Sigmoid colon (tissue), 4 donors: ENCODE results near the gene IMP4.

Source experiments
- POLR2A ChIP-seq, 2 donors: fragments of 450-650 bp; IDR thresholded peaks; one replicate each; pipeline ENCODE4 v1.6.1; 2016; ENCODE audit warnings: antibody characterized with exemption in 2 of 2, mild to moderate bottlenecking in 2 of 2, moderate library complexity in 2 of 2
- POLR2AphosphoS5 ChIP-seq, 4 donors: sonication (generic); formaldehyde crosslinking; IDR thresholded peaks; one replicate each; pipeline ENCODE4 v1.6.1; 2017; ENCODE audit warnings: antibody characterized with exemption in 4 of 4
- TF ChIP-seq, protein P1 (sequence below), 4 experiments: fragments of 450-650 bp in 3 of 4; fragments of 200-600 bp in 1 of 4; IDR thresholded peaks; one replicate each; pipeline ENCODE4 v1.5.1; 2016 to 2019; ENCODE audit warnings: antibody characterized with exemption in 4 of 4, mild to moderate bottlenecking in 3 of 4, moderate library complexity in 2 of 4

DNA sequence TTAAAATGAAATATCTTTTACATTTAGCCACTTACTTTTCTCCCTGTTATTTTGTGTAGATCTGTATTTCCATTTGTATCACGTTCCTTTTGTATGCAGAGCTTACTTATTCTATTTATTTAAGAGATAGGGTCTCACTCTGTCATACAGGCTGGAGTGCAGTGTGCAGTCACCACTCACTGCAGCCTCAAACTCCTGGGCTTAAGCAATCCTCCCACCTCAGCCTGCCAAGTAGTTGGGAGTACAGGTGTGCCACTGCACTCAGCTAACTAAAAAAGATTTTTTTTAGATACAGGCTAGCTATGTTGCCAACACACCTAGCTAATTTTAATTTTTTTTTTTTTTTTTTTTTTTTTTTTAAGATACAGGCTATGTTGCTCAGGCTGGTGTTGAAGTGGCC, 24.0 kb downstream of the IMP4 start:
- TF ChIP-seq, protein P1, sequence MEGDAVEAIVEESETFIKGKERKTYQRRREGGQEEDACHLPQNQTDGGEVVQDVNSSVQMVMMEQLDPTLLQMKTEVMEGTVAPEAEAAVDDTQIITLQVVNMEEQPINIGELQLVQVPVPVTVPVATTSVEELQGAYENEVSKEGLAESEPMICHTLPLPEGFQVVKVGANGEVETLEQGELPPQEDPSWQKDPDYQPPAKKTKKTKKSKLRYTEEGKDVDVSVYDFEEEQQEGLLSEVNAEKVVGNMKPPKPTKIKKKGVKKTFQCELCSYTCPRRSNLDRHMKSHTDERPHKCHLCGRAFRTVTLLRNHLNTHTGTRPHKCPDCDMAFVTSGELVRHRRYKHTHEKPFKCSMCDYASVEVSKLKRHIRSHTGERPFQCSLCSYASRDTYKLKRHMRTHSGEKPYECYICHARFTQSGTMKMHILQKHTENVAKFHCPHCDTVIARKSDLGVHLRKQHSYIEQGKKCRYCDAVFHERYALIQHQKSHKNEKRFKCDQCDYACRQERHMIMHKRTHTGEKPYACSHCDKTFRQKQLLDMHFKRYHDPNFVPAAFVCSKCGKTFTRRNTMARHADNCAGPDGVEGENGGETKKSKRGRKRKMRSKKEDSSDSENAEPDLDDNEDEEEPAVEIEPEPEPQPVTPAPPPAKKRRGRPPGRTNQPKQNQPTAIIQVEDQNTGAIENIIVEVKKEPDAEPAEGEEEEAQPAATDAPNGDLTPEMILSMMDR (IDR thresholded peaks at IDR 0.05) = no peak
- TF ChIP-seq POLR2AphosphoS5 (IDR thresholded peaks at IDR 0.05) (no peak), POLR2A (IDR thresholded peaks at IDR 0.05) (no peak)
